OCI-LY7 (cell line): ENCODE measurements around the gene VPS50.

Experiments
- CTCF ChIP-seq: fragments of 200-600 bp; sonication (generic); conservative IDR thresholded peaks from 2 replicates; pipeline ENCODE4 v1.5.1; 2014; ENCODE audit warnings: mild to moderate bottlenecking, antibody characterized with exemption, low read length, moderate library complexity, mixed read lengths
- EZH2phosphoT487 ChIP-seq: fragments of 200-600 bp; sonication (generic); IDR thresholded peaks from 2 replicates; pipeline ENCODE4 v1.6.1; 2018; ENCODE audit warnings: low read depth, borderline replicate concordance, mild to moderate bottlenecking, mixed run types, antibody characterized with exemption, low read length, moderate library complexity, mixed read lengths

GRCh38 chr7:93211228-93211818, 20.8 kb upstream of the VPS50 start:
- TF ChIP-seq CTCF, result no peak
- TF ChIP-seq EZH2phosphoT487, result no peak
